Articular chondrocyte of knee joint (primary cell): ENCODE data around the gene SIGLECL1. TPM values are rescaled to one million over a fixed set of nuclear protein-coding genes. Genes with fewer than 3 reads are reported as not detected.

ENCODE experiments used
- small RNA-seq: library from RNA; depleted of rRNA; stranded (forward); fragments of <200 nt; gene quantifications from one replicate; pipeline ENCODE3, GENCODE V24; 2012
- total RNA-seq: library from RNA; depleted of rRNA; stranded (reverse); fragments of >200 nt; gene quantifications from 2 replicates; pipeline ENCODE4 v1.2.3, GENCODE V29; 2012

SIGLECL1 gene
- total RNA-seq = not detected in 2 replicates

GRCh38 chr19:51250786-51251467 lies at the start of gene SIGLECL1:
Gene SIGLECL1, plus strand, starts transcription at chr19:51251080. Its CDS starts 12,993 bp downstream, at chr19:51264073.

GRCh38 chr19:51224898-51225393 lies 25.9 kb upstream of the SIGLECL1 start, which contains the start of gene CD33:
Gene CD33, plus strand, starts transcription at chr19:51225080. Its CDS starts 39 bp downstream, at chr19:51225119.

GRCh38 chr19:51311351-51312257 lies 60.7 kb downstream of the SIGLECL1 start, which contains the start of gene IGLON5:
Gene IGLON5, plus strand, starts transcription at chr19:51311644. Its CDS starts 204 bp downstream, at chr19:51311848.

Small RNA genes lying within 50 kb of the gene (small RNA-seq; reads per million reads assigned to genes)
- not detected for gene MIR8074

Other genes with a start within 250 kb of the SIGLECL1 start
- gene KLK8, start 249.5 kb upstream of the SIGLECL1 start, total RNA-seq = not detected in 2 replicates
- not detected in 2 replicates for gene KLK10, start 231.4 kb upstream of the SIGLECL1 start, total RNA-seq
- gene KLK11, start 224.5 kb upstream of the SIGLECL1 start, total RNA-seq = not detected in 2 replicates
- not detected in 2 replicates for gene KLK12, start 216.1 kb upstream of the SIGLECL1 start, total RNA-seq
- gene KLK13, start 186.0 kb upstream of the SIGLECL1 start, total RNA-seq = not detected in 2 replicates
- gene KLK14, start 168.2 kb upstream of the SIGLECL1 start, total RNA-seq = not detected in 2 replicates
- gene CTU1, start 142.7 kb upstream of the SIGLECL1 start, total RNA-seq = 2.5 and 3.6 TPM in 2 replicates
- not detected in 2 replicates for gene SIGLEC9, start 126.2 kb upstream of the SIGLECL1 start, total RNA-seq
- gene SIGLEC7, start 108.8 kb upstream of the SIGLECL1 start, total RNA-seq = not detected in 2 replicates
- gene CD33, start 26.0 kb upstream of the SIGLECL1 start, total RNA-seq = not detected in 2 replicates
- under 0.01 TPM in 1 of 2 replicates, not detected in the other for gene IGLON5, start 60.6 kb downstream of the SIGLECL1 start, total RNA-seq
- gene VSIG10L, start 91.1 kb downstream of the SIGLECL1 start, total RNA-seq = 0.52 and 0.97 TPM in 2 replicates
- 84.9 and 86.9 TPM in 2 replicates for gene ETFB, start 115.3 kb downstream of the SIGLECL1 start, total RNA-seq
- gene CLDND2, start 117.9 kb downstream of the SIGLECL1 start, total RNA-seq = not detected in 2 replicates
- not detected in 2 replicates for gene NKG7, start 121.6 kb downstream of the SIGLECL1 start, total RNA-seq
- gene LIM2, start 136.9 kb downstream of the SIGLECL1 start, total RNA-seq = not detected in 2 replicates
- not detected in 2 replicates for gene C19orf84, start 139.5 kb downstream of the SIGLECL1 start, total RNA-seq
- not detected in 2 replicates for gene SIGLEC10, start 166.6 kb downstream of the SIGLECL1 start, total RNA-seq
- not detected in 2 replicates for gene SIGLEC8, start 207.4 kb downstream of the SIGLECL1 start, total RNA-seq
- not detected in 2 replicates for gene CEACAM18, start 227.5 kb downstream of the SIGLECL1 start, total RNA-seq